Measurements from ENCODE around the gene CCDC97.

DNA sequence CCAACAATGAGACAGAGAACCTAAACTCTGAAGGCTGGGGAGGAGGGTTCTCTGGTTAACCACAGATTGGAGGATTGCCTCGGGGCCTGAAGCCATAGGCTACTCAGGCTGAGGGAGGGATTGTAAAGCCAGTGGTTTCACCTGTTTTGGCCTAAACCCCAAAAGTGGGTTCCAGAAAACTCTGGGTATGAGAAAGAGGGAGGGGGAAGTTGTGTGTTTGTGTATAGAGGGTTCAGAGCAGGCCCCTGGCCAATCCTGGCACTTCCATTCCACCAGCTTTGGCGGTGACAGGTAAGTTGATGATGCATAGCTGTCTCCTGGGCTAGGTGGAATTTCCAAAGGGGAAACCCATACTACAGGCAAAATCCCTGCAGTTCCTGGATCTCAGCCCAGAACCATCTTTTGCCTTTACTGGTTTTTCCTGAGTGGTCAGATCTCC is 13.5 kb upstream of the CCDC97 start:
- TF ChIP-seq, protein P1, sequence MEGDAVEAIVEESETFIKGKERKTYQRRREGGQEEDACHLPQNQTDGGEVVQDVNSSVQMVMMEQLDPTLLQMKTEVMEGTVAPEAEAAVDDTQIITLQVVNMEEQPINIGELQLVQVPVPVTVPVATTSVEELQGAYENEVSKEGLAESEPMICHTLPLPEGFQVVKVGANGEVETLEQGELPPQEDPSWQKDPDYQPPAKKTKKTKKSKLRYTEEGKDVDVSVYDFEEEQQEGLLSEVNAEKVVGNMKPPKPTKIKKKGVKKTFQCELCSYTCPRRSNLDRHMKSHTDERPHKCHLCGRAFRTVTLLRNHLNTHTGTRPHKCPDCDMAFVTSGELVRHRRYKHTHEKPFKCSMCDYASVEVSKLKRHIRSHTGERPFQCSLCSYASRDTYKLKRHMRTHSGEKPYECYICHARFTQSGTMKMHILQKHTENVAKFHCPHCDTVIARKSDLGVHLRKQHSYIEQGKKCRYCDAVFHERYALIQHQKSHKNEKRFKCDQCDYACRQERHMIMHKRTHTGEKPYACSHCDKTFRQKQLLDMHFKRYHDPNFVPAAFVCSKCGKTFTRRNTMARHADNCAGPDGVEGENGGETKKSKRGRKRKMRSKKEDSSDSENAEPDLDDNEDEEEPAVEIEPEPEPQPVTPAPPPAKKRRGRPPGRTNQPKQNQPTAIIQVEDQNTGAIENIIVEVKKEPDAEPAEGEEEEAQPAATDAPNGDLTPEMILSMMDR (IDR thresholded peaks at IDR 0.05), result no peak
- TF ChIP-seq POLR2AphosphoS5 (IDR thresholded peaks at IDR 0.05; ENCODE audit: insufficient read depth in 1 of 2, low read depth in 1 of 2) (no peak), POLR2A (IDR thresholded peaks at IDR 0.05) (no peak)
